ENCODE measurements around the gene CAPN11.
"Not testable (repeated sequence)": the region's sequence is repeated elsewhere in the genome, so short reads cannot be mapped to it uniquely, and the experiment has no call there.

The CAPN11 gene

GRCh38 chr6:44157152-44157521 lies 1.5 kb upstream of the CAPN11 start:
- no peak for DNase-seq

- DNase-seq = no peak
Measured at GRCh38 chr6:44161997-44162338, 3.3 kb downstream of the CAPN11 start.

- no peak for DNase-seq
Measured at GRCh38 chr6:44162876-44163625, 4.4 kb downstream of the CAPN11 start.

- DNase-seq = no peak
Measured at GRCh38 chr6:44166116-44166515, 7.5 kb downstream of the CAPN11 start.

- DNase-seq = no peak
Measured at GRCh38 chr6:44166591-44167184, 8.1 kb downstream of the CAPN11 start.

- no peak for DNase-seq
Measured at GRCh38 chr6:44167567-44167966, 8.9 kb downstream of the CAPN11 start.

- no peak for DNase-seq
Measured at GRCh38 chr6:44169154-44169553, 10.5 kb downstream of the CAPN11 start.

GRCh38 chr6:44169886-44170570 lies 11.4 kb downstream of the CAPN11 start:
- DNase-seq = no peak

GRCh38 chr6:44171899-44172546 lies 13.4 kb downstream of the CAPN11 start:
- no peak for DNase-seq

- peak; percentile 63 for DNase-seq
Measured at GRCh38 chr6:44172731-44173500, 14.3 kb downstream of the CAPN11 start.

GRCh38 chr6:44176130-44176761 lies 17.6 kb downstream of the CAPN11 start:
- DNase-seq = no peak

GRCh38 chr6:44176762-44177509 lies 18.3 kb downstream of the CAPN11 start:
- no peak for DNase-seq

- no peak for DNase-seq
Measured at GRCh38 chr6:44177691-44178423, 19.2 kb downstream of the CAPN11 start.

- no peak for DNase-seq
Measured at GRCh38 chr6:44178424-44179071, 19.9 kb downstream of the CAPN11 start.

- no peak for DNase-seq
Measured at GRCh38 chr6:44179072-44179536, 20.5 kb downstream of the CAPN11 start.

GRCh38 chr6:44179648-44180047 lies 21.0 kb downstream of the CAPN11 start:
- DNase-seq = no peak

GRCh38 chr6:44180406-44180805 lies 21.8 kb downstream of the CAPN11 start:
- no peak for DNase-seq

- DNase-seq = no peak
Measured at GRCh38 chr6:44180886-44181285, 22.3 kb downstream of the CAPN11 start.

- DNase-seq = not testable (repeated sequence)
Measured at GRCh38 chr6:44181784-44182183, 23.2 kb downstream of the CAPN11 start.

GRCh38 chr6:44182911-44183390 lies 24.3 kb downstream of the CAPN11 start:
- no peak for DNase-seq
